IPS DF 4.7 (cell line): ENCODE results near the gene WDR46.

Experiments
- DNase-seq: peaks from one replicate; pipeline ENCODE4 v3.0.0-alpha.2; 2013; ENCODE audit warnings: low spot score; ENCODE audit errors: extremely low read depth

WDR46 gene

GRCh38 chr6:33314515-33314942, 25.5 kb upstream of the WDR46 start:
- DNase-seq, result no peak

- DNase-seq, result no peak
Observed at GRCh38 chr6:33313709-33314514, 24.9 kb upstream of the WDR46 start, which contains the start of gene TAPBP. TSS of gene TAPBP (minus strand) at chr6:33314078. CDS start at chr6:33314041, 37 bp downstream.

GRCh38 chr6:33313105-33313708, 24.2 kb upstream of the WDR46 start:
- no peak for DNase-seq

GRCh38 chr6:33312361-33313104, 23.5 kb upstream of the WDR46 start:
- no peak for DNase-seq

- DNase-seq, result no peak
Observed at GRCh38 chr6:33306356-33306755, 17.3 kb upstream of the WDR46 start.

- no peak for DNase-seq
Observed at GRCh38 chr6:33305052-33305451, 16.0 kb upstream of the WDR46 start.

GRCh38 chr6:33304216-33304615, 15.2 kb upstream of the WDR46 start:
- no peak for DNase-seq

- no peak for DNase-seq
Observed at GRCh38 chr6:33301877-33302276, 12.8 kb upstream of the WDR46 start.

GRCh38 chr6:33299237-33299944, 10.4 kb upstream of the WDR46 start:
- no peak for DNase-seq

- DNase-seq, result no peak
Observed at GRCh38 chr6:33298773-33299236, 9.8 kb upstream of the WDR46 start, which contains the start of gene RGL2. TSS of gene RGL2 (minus strand) at chr6:33298942. CDS start at chr6:33298610, 332 bp downstream.

GRCh38 chr6:33297956-33298772, 9.1 kb upstream of the WDR46 start:
- DNase-seq, result no peak

GRCh38 chr6:33297406-33297955, 8.4 kb upstream of the WDR46 start:
- no peak for DNase-seq

- no peak for DNase-seq
Observed at GRCh38 chr6:33296797-33297405, 7.9 kb upstream of the WDR46 start.

- DNase-seq, result no peak
Observed at GRCh38 chr6:33295621-33296369, 6.8 kb upstream of the WDR46 start.

- no peak for DNase-seq
Observed at GRCh38 chr6:33294086-33294823, 5.2 kb upstream of the WDR46 start.

GRCh38 chr6:33292996-33293682, 4.1 kb upstream of the WDR46 start:
- no peak for DNase-seq

GRCh38 chr6:33290459-33290858, 1.4 kb upstream of the WDR46 start:
- no peak for DNase-seq
